OCI-LY3 (cell line): Measurements from ENCODE around the gene AFAP1.

Experiments
- H2AFZ ChIP-seq: fragments of 200-600, 300-600 bp; shearing (Covaris generic); 2 replicates; pipeline ENCODE4 v1.6.0; 2014; ENCODE audit warnings: antibody characterized with exemption, low read depth, low read length
- H3K27ac ChIP-seq: fragments of 200-600, 300-600 bp; sonication (generic); 2 replicates; pipeline ENCODE4 v1.5.1; 2014; ENCODE audit warnings: mild to moderate bottlenecking, low read length, moderate library complexity, mixed read lengths
- H3K27me3 ChIP-seq: fragments of 200-600, 300-600 bp; sonication (generic); 2 replicates; pipeline ENCODE4 v1.6.1; 2014; ENCODE audit warnings: low read depth, low read length, mixed read lengths
- H3K36me3 ChIP-seq: fragments of 200-600, 300-600 bp; sonication (generic); replicated peaks from 2 replicates; pipeline ENCODE3; 2014; ENCODE audit warnings: low read depth, low read length, mixed read lengths
- H3K4me1 ChIP-seq: fragments of 300-600, 200-600 bp; sonication (generic); 2 replicates; pipeline ENCODE4 v1.6.1; 2014; ENCODE audit warnings: low read length, mixed read lengths
- H3K4me2 ChIP-seq: fragments of 200-600, 300-600 bp; sonication (generic); 2 replicates; pipeline ENCODE4 v1.6.1; 2014; ENCODE audit warnings: low read length, mixed read lengths
- H3K4me3 ChIP-seq: fragments of 300-600, 200-600 bp; sonication (generic); 2 replicates; pipeline ENCODE4 v1.5.1; 2014; ENCODE audit warnings: antibody characterized with exemption, mild to moderate bottlenecking, low read length, moderate library complexity
- H3K79me2 ChIP-seq: fragments of 300-600, 200-600 bp; shearing (Covaris generic); 2 replicates; pipeline ENCODE4 v1.6.1; 2014; ENCODE audit warnings: mild to moderate bottlenecking, low read length, mixed read lengths
- H3K9ac ChIP-seq: fragments of 300-600, 200-600 bp; shearing (Covaris generic); 2 replicates; pipeline ENCODE4 v1.6.0; 2014; ENCODE audit warnings: mild to moderate bottlenecking, low read length, moderate library complexity
- H3K9me3 ChIP-seq: fragments of 200-600, 300-600 bp; shearing (Covaris generic); 2 replicates; pipeline ENCODE4 v1.6.1; 2014; ENCODE audit warnings: low read length, mixed read lengths; ENCODE audit not compliant: insufficient read depth
- H4K20me1 ChIP-seq: fragments of 200-600, 300-600 bp; sonication (generic); 2 replicates; pipeline ENCODE4 v1.6.1; 2016; ENCODE audit warnings: low read length, mixed read lengths; ENCODE audit not compliant: insufficient read depth
- EZH2phosphoT487 ChIP-seq: fragments of 200-600 bp; shearing (Covaris generic); IDR thresholded peaks from 2 replicates; pipeline ENCODE4 v1.6.1; 2018; ENCODE audit warnings: antibody characterized with exemption, mixed run types, low read depth
- TF ChIP-seq, protein P1 (sequence below): fragments of 200-600, 300-600 bp; sonication (generic); IDR thresholded peaks from 2 replicates; pipeline ENCODE4 v1.5.1; 2014; ENCODE audit warnings: antibody characterized with exemption, low read length, low read depth

AFAP1 gene

DNA sequence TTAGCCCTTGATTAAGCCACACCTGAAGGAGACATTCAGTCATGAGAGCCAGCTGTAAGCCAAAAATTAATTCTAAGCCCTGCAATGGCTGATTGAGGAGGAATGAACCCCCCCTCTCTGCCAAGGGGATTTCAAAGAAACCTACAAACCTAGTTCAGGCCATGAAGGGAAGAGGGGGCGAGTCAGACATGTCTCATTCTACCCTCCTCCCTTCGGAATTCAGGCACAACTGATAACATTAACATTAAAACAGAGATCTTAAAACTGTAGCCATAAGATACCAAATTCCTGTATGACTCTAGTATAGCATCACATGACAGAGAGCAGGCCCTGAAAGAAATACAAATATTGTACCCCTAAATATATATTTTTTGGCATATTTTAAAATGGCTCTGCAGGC is 40.4 kb upstream of the AFAP1 start:
- Histone ChIP-seq H3K4me2 (no peak overlapping the region), H3K79me2 (no peaks in the 10 kb centered on the region), H2AFZ (no peak overlapping the region), H4K20me1 (no peaks in the 10 kb centered on the region), H3K4me3 (no peak overlapping the region), H3K27ac (no peak overlapping the region), H3K9ac (no peak overlapping the region), H3K9me3 (no peaks in the 10 kb centered on the region), H3K27me3 (peaks cover 7% of the 10 kb centered on the region; the same call in 1 of the 2 replicates), H3K36me3 (no peaks in the 10 kb centered on the region), H3K4me1 (no peaks in the 10 kb centered on the region)
- TF ChIP-seq, protein P1, sequence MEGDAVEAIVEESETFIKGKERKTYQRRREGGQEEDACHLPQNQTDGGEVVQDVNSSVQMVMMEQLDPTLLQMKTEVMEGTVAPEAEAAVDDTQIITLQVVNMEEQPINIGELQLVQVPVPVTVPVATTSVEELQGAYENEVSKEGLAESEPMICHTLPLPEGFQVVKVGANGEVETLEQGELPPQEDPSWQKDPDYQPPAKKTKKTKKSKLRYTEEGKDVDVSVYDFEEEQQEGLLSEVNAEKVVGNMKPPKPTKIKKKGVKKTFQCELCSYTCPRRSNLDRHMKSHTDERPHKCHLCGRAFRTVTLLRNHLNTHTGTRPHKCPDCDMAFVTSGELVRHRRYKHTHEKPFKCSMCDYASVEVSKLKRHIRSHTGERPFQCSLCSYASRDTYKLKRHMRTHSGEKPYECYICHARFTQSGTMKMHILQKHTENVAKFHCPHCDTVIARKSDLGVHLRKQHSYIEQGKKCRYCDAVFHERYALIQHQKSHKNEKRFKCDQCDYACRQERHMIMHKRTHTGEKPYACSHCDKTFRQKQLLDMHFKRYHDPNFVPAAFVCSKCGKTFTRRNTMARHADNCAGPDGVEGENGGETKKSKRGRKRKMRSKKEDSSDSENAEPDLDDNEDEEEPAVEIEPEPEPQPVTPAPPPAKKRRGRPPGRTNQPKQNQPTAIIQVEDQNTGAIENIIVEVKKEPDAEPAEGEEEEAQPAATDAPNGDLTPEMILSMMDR = no peak
- TF ChIP-seq EZH2phosphoT487 = no peak

DNA sequence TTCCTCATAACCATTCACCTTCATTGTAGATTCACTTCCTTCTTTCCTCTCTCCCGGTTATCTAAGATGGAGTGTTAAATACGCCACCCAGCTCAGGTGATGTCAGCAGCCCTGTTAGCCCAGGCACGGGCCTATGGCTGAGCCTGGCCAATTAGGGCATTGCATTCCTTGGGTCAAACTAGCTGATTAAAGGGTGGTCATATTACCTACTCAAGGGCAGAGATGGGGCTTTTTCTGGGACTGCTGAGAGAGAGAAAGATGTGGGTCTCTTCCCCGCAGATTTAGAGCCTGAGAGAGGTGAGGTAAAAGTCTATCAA is 39.9 kb upstream of the AFAP1 start:
- H3K27ac ChIP-seq = no peak overlapping the region

DNA sequence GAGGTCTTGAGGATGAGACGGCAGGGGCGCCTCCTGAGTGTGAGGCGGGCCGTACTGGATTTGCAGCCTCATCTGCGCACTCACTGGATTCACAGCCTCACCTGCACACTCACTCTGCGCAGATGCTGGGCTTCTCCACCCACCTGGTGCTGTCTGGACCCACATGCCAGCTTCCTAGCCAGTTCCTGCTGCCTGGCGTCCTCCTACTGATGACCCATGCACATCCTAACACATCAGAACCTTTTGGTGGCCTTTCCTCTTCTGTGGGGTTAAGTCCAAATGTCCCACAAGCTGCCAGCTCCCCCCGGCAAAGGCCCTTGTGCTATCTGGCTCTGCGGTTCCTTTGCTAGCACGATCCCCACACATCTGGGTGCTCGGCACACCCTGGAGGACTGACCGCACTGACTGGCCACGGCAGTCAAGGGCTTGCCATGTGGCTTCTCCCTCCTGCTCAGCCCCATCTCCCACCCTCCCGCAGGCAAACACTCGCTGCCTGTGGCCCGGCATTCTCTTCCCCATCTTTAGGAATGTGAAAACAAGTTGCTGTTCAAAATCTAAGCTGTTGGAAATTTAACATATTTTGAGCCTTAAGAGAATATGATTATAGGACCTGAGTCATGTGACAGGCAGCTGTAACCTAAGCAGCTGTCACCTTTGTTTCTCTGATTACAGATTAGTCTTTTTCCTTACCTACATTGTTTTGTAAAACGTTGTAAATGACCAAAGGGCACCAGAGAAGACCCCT is 39.4 kb upstream of the AFAP1 start:
- H3K27ac ChIP-seq = no peak overlapping the region
- H4K20me1 ChIP-seq = no peaks in the 10 kb centered on the region
- TF ChIP-seq EZH2phosphoT487 = no peak
- TF ChIP-seq, protein P1 = no peak
- H3K36me3 ChIP-seq = no peaks in the 10 kb centered on the region
- H3K4me2 ChIP-seq = no peak overlapping the region
- no peak overlapping the region for H2AFZ ChIP-seq
- no peak overlapping the region for H3K9ac ChIP-seq
- no peak overlapping the region for H3K4me3 ChIP-seq
- no peaks in the 10 kb centered on the region for H3K9me3 ChIP-seq
- no peaks in the 10 kb centered on the region for H3K79me2 ChIP-seq
- peaks cover 7% of the 10 kb centered on the region; the same call in 1 of the 2 replicates for H3K27me3 ChIP-seq
- H3K4me1 ChIP-seq = no peaks in the 10 kb centered on the region

More for the DNA sequence above, 39.9 kb upstream of the AFAP1 start:
- TF ChIP-seq, protein P1 = no peak
- no peak for TF ChIP-seq EZH2phosphoT487
- H3K9me3 ChIP-seq = no peaks in the 10 kb centered on the region
- H3K4me1 ChIP-seq = no peaks in the 10 kb centered on the region
- no peak overlapping the region for H3K4me2 ChIP-seq
- H3K9ac ChIP-seq = no peak overlapping the region
- no peak overlapping the region for H3K4me3 ChIP-seq
- peaks cover 7% of the 10 kb centered on the region; the same call in 1 of the 2 replicates for H3K27me3 ChIP-seq
- no peaks in the 10 kb centered on the region for H3K79me2 ChIP-seq
- no peaks in the 10 kb centered on the region for H4K20me1 ChIP-seq
- H3K36me3 ChIP-seq = no peaks in the 10 kb centered on the region
- H2AFZ ChIP-seq = no peak overlapping the region

DNA sequence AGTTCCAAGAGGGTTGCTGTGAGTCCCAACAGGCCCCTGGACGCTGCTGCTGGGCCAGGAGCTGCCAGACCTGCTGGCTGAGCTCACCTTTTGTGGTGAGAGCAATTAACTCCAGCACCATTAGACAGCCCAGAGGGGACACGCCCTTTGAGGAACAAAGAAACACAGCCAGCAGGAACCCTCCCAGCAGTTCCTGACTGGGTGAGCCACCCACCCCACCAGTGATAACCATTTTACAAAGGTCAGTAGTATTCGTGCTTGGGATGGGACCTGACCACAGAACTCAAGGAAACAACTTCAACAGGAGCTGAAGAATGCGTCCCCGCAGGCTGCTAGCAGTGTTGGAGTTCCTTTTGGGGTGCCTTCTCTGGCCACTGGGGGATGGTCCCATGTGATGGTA is 38.8 kb upstream of the AFAP1 start:
- Histone ChIP-seq H3K79me2 (no peaks in the 10 kb centered on the region), H3K27me3 (peaks cover 7% of the 10 kb centered on the region; the same call in 1 of the 2 replicates), H3K4me3 (no peak overlapping the region), H3K4me2 (no peak overlapping the region), H3K9ac (no peak overlapping the region), H3K9me3 (no peaks in the 10 kb centered on the region), H3K36me3 (no peaks in the 10 kb centered on the region), H3K27ac (no peak overlapping the region), H4K20me1 (no peaks in the 10 kb centered on the region), H3K4me1 (no peaks in the 10 kb centered on the region), H2AFZ (no peak overlapping the region)
- TF ChIP-seq EZH2phosphoT487 = no peak
- TF ChIP-seq, protein P1 = no peak
